GM21723 (cell line): ENCODE results near the gene TSR1.

ENCODE experiments used
- ATAC-seq: cut with Tn5 transposase; IDR thresholded peaks from one replicate; pipeline ENCODE4 v1.9.1; 2021; ENCODE audit warnings: mild to moderate bottlenecking, moderate library complexity; ENCODE audit not compliant: unreplicated experiment

Gene TSR1

GRCh38 chr17:2289878-2290478 is 46.3 kb downstream of the TSR1 start:
- ATAC-seq = no peak

GRCh38 chr17:2283302-2283701 is 53.0 kb downstream of the TSR1 start:
- no peak for ATAC-seq

- no peak for ATAC-seq
Observed at GRCh38 chr17:2282297-2282873, 53.9 kb downstream of the TSR1 start.

GRCh38 chr17:2279707-2280106 is 56.5 kb downstream of the TSR1 start:
- ATAC-seq = no peak

- no peak for ATAC-seq
Observed at GRCh38 chr17:2277429-2278170, 58.7 kb downstream of the TSR1 start.

- ATAC-seq = no peak
Observed at GRCh38 chr17:2275722-2276121, 60.5 kb downstream of the TSR1 start.

- ATAC-seq = no peak
Observed at GRCh38 chr17:2274414-2274813, 61.8 kb downstream of the TSR1 start.
